HUES6 (cell line): ENCODE measurements around the gene ALOX12.
A peak's percentile ranks its signal among the peaks of the same experiment; 100 is the strongest.

Source experiments
- H3K27ac ChIP-seq: 2 replicates; pipeline ENCODE4 v1.7.0; 2013; ENCODE audit warnings: low read depth, mild to moderate bottlenecking, low read length, inconsistent platforms
- H3K27me3 ChIP-seq: 2 replicates; pipeline ENCODE4 v1.6.1; 2013; ENCODE audit warnings: low read length; ENCODE audit not compliant: control insufficient read depth, insufficient read depth
- H3K36me3 ChIP-seq: 2 replicates; pipeline ENCODE4 v1.6.1; 2013; ENCODE audit warnings: low read length; ENCODE audit not compliant: control insufficient read depth, insufficient read depth
- H3K4me1 ChIP-seq: 2 replicates; pipeline ENCODE4 v1.6.1; 2013; ENCODE audit warnings: low read length; ENCODE audit not compliant: control insufficient read depth, insufficient read depth
- H3K4me3 ChIP-seq: 2 replicates; pipeline ENCODE4 v1.5.1; 2013; ENCODE audit warnings: low read depth, low read length
- H3K9ac ChIP-seq: one replicate; pipeline ENCODE4 v1.6.1; 2013; ENCODE audit warnings: mild to moderate bottlenecking, low read length
- H3K9me3 ChIP-seq: 2 replicates; pipeline ENCODE4 v1.6.1; 2013; ENCODE audit warnings: low read depth, low read length; ENCODE audit not compliant: control insufficient read depth, insufficient read depth

The ALOX12 gene

DNA sequence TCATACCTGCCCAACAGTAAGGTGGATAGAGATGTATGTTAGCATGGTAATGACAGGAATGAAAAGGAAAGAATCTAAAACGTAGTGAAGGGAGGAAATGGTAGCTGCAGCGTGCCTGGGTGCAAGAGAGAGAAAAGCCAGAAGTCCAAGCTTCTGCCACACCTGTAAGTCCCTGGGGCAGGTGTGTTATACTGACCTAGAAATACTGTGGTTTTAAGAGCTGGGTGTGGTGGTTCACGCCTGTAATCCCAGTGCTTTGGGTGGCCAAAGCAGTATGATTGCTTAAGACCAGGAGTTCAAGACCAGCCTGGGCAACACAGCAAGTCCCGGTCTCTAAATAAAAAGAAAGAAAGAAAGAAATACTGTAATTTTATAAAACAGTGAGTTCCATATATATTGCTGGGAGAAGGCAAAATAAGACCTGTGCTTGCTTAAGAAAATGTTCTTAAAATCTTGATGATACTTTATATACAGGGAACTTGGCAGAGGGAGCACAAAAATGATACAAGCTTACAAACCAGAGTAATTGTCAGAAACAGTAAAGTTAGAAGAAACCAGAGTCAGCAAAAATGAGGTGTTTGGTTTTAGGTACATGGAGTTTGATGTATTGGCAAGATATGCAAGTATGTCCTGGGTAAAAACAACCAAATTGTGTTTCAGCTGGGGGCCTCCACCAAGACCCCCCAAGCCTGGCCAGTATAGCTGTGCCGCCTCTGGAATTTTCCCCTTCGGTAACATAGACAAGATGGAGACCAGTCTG is 6.6 kb downstream of the ALOX12 start:
- H3K9ac ChIP-seq, result no peak overlapping the region
- no peak overlapping the region for H3K27ac ChIP-seq
- H3K36me3 ChIP-seq, result peaks cover 17% of the 10 kb centered on the region
- H3K4me1 ChIP-seq, result no peaks in the 10 kb centered on the region
- no peak overlapping the region for H3K4me3 ChIP-seq
- no peaks in the 10 kb centered on the region; the same call in 1 of the 2 replicates for H3K27me3 ChIP-seq
- no peaks in the 10 kb centered on the region for H3K9me3 ChIP-seq

DNA sequence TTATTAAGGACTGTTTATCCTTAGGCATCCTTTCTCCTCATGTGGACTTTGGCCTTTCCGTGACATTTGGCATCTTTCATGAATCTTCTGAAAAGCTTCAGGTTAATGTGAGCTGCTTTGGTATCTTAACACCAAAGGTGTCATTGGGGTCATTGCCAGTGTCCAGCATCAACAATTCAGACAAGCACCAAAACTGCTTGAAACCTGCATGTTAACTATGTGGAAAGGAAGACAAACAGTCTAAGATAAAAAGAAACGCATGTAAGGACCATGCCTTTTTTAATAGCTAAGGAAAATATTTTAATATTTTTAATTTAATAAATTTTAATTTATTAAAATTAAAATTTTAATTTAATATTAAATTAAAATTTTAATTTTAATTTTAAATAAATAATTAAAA is 7.9 kb downstream of the ALOX12 start:
- Histone ChIP-seq H3K4me1 (no peaks in the 10 kb centered on the region), H3K36me3 (peaks cover 17% of the 10 kb centered on the region), H3K9ac (no peak overlapping the region), H3K4me3 (no peak overlapping the region), H3K27ac (no peak overlapping the region), H3K9me3 (no peaks in the 10 kb centered on the region), H3K27me3 (no peaks in the 10 kb centered on the region)

DNA sequence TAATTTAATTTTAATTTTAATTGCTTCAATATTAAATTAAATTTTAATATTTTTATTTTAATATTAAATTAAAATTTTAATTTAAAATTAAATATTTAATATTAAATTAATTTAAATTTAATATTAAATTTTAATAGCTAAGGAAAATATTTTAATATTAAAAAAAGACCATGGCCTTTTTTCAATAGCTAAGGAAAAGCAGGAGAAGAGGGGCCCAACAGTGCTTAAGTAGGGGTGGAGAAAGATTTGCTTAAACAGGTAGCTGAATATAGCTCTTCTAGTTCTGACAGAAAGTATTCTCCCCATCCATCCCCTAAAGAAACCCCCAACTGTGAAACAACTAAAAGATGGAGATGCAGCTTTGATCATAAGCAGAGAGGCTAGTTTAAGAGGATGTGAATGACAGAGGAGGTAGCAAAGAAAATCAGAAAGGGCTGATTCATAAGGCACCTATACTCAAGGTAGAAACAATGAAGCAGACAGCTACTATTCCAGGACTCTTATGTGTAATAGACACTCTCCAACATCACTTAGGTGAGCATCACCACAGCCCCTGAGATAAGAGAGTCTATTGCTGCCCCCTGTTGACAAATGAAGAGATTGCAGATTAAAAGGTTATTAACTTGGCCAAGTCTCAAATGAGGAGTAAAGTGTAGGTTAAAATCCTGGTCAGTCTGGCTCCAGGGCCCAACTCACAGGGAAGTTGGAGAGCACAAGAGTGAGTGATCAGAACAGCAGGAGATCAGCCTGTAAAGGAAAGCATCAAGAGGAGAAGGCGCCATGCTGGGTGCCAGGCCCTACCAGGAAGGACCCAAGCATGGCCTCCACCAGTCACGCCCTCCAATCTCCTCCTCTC is 8.8 kb downstream of the ALOX12 start:
- Histone ChIP-seq H3K36me3 (peaks cover 16% of the 10 kb centered on the region), H3K27me3 (no peaks in the 10 kb centered on the region), H3K9ac (no peak overlapping the region), H3K4me3 (no peak overlapping the region), H3K4me1 (no peaks in the 10 kb centered on the region), H3K9me3 (no peaks in the 10 kb centered on the region), H3K27ac (no peak overlapping the region)

DNA sequence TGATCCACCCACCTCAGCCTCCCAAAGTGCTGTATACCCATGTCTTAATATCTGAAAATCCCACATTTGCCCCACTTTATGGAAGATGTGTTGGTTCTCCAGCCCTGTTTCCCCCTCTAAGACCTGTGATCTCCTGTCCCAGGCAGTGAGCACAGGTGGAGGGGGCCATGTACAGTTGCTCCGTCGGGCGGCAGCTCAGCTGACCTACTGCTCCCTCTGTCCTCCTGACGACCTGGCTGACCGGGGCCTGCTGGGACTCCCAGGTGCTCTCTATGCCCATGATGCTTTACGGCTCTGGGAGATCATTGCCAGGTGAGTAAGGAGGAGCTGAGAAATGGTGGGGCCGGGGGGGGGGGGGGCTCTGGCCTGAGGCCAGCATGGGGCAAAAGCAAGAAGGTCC is 9.9 kb downstream of the ALOX12 start:
- Histone ChIP-seq H3K4me3 (no peak overlapping the region), H3K9ac (no peak overlapping the region), H3K4me1 (no peaks in the 10 kb centered on the region), H3K27ac (no peak overlapping the region), H3K9me3 (no peaks in the 10 kb centered on the region), H3K36me3 (peaks cover 19% of the 10 kb centered on the region), H3K27me3 (no peaks in the 10 kb centered on the region)

DNA sequence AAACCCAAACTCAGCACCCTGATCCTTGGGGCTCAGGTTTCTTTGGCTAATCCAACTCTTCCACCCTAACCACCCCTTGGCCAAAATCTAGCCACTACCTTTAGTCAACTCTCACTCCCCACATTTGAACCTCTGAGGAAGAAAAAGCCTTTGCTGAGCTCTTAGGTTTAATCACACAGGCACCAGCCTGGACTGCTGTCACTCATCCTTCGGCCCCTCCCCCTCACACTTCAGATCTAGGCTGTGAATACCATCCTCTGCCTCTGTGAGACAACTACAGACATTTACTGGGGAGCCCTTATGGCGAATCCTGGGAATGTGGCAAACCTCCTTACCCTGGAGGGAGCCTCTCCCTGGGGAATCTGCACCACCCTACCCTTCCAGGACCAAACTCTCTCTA is 11.3 kb downstream of the ALOX12 start:
- peaks cover 14% of the 10 kb centered on the region for H3K36me3 ChIP-seq
- H3K4me3 ChIP-seq, result no peak overlapping the region
- H3K27ac ChIP-seq, result no peak overlapping the region
- H3K9ac ChIP-seq, result no peak overlapping the region
- H3K27me3 ChIP-seq, result no peaks in the 10 kb centered on the region
- peaks cover 6% of the 10 kb centered on the region; the same call in 1 of the 2 replicates for H3K4me1 ChIP-seq
- no peaks in the 10 kb centered on the region for H3K9me3 ChIP-seq

DNA sequence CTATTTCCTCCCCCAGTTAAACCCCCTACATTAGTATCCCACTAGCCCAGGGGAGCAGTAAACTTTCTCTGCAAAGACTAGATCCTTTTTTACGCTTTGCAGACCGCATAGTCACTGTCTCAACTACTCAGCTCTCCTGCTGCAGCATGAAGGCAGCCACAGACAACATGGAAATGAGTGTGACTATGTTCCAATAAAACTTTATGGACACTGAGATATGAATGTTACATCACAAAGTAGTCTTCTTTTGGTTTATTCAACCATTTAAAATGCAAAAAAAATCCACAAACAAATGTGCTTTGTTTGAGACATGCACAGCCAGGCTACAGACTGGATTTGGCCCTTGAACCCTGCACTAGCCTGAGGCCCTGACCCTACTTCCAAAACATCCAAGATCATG is 14.7 kb downstream of the ALOX12 start:
- H3K27ac ChIP-seq, result no peak overlapping the region
- no peak overlapping the region for H3K4me3 ChIP-seq

DNA sequence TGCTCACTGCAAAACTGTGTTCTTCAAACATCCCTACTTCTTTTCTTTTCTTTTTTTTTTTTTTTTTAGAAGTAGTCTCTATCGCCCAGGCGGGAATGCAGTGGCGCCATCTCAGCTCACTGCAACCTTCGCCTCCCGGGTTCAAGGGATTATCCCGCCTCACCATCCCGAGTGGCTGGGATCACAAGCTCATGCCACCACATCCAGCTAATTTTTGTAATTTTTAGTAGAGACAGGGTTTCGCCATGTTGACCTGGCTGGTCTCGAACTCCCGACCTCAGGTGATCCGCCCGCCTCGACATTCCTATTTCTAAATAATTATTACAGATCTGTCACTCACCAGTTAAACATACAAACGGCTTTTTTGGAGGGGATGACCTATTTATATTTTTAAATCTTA is 15.6 kb downstream of the ALOX12 start:
- peaks cover 5% of the 10 kb centered on the region for H3K36me3 ChIP-seq
- H3K27me3 ChIP-seq, result no peaks in the 10 kb centered on the region
- peak overlapping the region; percentile 97 for H3K4me3 ChIP-seq
- H3K9me3 ChIP-seq, result no peaks in the 10 kb centered on the region
- peaks cover 10% of the 10 kb centered on the region; the same call in 1 of the 2 replicates for H3K4me1 ChIP-seq
- H3K27ac ChIP-seq, result no peak overlapping the region
- H3K9ac ChIP-seq, result no peak overlapping the region

More for the DNA sequence above, 14.7 kb downstream of the ALOX12 start:
- Histone ChIP-seq H3K36me3 (peaks cover 5% of the 10 kb centered on the region), H3K4me1 (peaks cover 10% of the 10 kb centered on the region; the same call in 1 of the 2 replicates), H3K9me3 (no peaks in the 10 kb centered on the region), H3K9ac (no peak overlapping the region), H3K27me3 (no peaks in the 10 kb centered on the region)

DNA sequence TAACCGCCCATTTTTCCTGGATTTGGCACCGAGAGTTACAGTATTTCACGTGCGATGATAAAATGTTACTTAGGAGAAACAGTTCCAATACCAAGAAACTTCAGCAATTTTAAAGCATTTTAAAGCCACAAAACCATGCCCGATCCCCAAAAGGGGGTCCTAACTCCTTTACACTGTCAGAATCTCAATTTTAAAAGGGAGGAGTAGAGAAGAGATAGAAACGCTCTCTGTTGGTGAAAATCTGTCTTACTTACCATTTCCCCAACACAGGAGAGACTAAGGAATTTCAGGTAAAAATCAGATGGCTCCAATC is 16.0 kb downstream of the ALOX12 start:
- Histone ChIP-seq H3K36me3 (peaks cover 10% of the 10 kb centered on the region), H3K27ac (peak overlapping the region; percentile 98), H3K4me1 (peaks cover 10% of the 10 kb centered on the region; the same call in 1 of the 2 replicates), H3K9ac (peak overlapping the region; percentile 99), H3K4me3 (peak overlapping the region; percentile 97), H3K9me3 (no peaks in the 10 kb centered on the region), H3K27me3 (no peaks in the 10 kb centered on the region)

DNA sequence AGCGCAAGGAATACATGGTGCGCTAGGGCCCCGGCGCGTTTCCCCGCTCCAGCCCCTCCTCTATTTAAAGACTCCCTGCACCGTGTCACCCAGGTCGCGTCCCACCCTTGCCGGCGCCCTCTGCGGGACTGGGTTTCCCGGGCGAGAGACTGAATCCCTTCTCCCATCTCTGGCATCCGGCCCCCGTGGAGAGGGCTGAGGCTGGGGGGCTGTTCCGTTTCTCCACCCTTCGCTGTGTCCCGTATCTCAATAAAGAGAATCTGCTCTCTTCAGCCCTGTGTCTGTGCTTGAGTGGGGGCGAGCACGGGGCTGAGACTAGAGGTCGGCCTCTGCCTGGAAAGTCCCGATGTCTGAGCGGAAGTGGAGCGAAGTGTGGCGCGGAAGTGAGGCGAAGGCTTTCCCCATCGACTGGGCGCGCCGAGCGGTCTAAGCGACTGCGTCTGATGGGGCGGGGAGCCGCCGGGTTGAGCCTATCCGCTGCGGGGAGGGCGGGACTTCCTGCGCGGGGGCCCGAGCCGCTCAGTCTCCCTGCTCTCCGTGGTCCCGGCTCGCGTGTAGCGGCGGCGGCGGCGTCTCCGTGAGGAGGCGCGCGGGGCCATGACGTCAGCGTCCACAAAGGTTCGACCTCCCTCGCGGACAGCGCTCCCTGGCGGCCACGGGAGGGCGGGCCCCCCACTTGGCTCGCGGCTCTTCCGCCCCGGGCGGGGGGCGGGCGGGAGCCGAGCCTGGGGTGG is 18.6 kb downstream of the ALOX12 start:
- peaks cover 14% of the 10 kb centered on the region; the same call in 1 of the 2 replicates for H3K4me1 ChIP-seq
- peak overlapping the region; percentile 76 for H3K9ac ChIP-seq
- H3K27ac ChIP-seq, result peak overlapping the region; percentile 53; the same call in 1 of the 2 replicates
- peaks cover 14% of the 10 kb centered on the region for H3K36me3 ChIP-seq
- no peaks in the 10 kb centered on the region for H3K9me3 ChIP-seq
- peak overlapping the region; percentile 97 for H3K4me3 ChIP-seq
- H3K27me3 ChIP-seq, result no peaks in the 10 kb centered on the region

DNA sequence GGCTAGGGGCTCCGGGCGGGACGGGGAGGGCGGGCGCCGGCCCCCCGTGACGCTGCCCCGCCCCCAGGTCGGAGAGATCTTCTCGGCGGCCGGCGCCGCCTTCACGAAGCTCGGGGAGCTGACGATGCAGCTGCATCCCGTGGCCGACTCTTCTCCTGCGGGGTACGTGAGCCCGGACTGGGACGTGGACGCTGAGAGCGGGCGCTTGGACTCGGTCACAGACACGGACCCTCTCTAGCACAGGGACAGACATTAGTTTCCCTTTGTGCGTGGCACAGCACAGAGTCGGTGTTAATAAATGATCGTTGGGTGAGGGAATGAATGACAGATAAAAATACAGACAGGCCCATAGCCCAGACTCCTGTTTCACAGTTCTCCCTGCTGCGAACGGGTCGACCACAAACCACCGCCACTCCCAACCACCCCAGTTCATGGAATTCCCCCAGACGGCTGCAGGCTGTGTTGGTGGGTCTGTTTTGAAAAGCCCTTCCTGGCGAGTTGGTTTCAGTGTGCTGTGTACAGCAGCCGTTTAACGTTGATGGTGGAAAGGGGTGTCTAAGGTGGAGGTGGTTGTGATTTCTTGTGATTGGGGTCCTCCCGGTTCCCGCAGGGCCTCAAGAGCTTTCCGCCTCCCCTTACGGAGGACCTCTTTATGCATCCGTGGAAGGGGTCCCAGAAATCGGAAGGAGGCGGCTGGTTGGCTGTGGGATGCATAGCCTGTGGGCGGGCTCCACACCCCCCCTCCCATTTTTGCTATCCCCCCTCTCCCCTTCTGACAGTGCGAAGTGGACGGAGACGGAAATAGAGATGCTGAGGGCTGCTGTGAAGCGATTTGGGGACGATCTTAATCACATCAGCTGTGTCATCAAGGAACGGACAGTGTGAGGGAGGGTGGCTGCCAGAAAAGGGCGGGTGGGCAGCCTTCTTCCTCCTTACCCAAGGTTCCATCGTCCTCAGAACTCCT is 19.4 kb downstream of the ALOX12 start:
- peak overlapping the region; percentile 47 for H3K9ac ChIP-seq
- 0 out of 2 replicates have a peak overlapping the region, but pooled peaks have one; percentile 53 for H3K27ac ChIP-seq
- peaks cover 10% of the 10 kb centered on the region for H3K36me3 ChIP-seq
- H3K27me3 ChIP-seq, result peaks cover under 1% of the 10 kb centered on the region; the same call in 1 of the 2 replicates
- H3K9me3 ChIP-seq, result no peaks in the 10 kb centered on the region
- peak overlapping the region; percentile 97 for H3K4me3 ChIP-seq
- H3K4me1 ChIP-seq, result peaks cover 21% of the 10 kb centered on the region
